Measurements from ENCODE around the gene SLC2A1. TPM values are rescaled to one million over a fixed set of nuclear protein-coding genes. Genes with fewer than 3 reads are reported as not detected.
A peak's percentile ranks its signal among the peaks of the same experiment; 100 is the strongest.
"Not testable (repeated sequence)": the region's sequence is repeated elsewhere in the genome, so short reads cannot be mapped to it uniquely, and the experiment has no call there.

The SLC2A1 gene
- total and polyA plus RNA-seq, 5 donors from 2014 or later = 22.0 to 60.2 (median 24.9) TPM

DNA sequence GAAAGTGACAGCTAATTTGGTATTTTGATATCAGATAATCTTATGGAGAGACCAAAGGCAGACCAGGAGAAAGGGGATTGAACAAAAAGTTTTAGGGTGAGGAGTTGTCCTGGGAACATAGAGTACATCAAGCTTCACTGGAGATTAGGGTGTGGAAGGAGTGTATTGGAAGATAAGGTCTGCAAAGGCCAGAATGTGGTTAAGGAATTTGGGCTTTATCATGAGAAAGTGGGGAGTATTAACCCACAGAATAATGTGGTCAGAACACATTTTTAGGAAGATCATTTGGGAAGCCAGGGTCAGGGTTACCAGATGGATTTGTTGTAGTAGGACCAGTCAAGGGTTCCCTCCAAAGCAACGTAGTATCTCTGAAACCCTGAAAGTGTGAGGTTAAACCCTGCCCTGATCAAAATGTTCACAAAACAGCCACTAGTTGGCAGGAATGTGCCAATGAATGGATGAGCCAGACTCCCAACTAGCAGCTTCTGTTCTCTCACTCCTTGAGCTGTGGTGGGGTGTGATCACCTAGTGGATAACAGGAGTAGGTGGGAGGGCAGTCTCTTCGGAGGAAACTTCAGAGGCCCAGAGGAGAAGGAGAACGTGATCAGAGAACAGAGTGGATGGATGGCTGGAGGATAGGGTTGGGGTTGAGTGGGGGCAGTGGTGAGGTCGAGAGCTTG is 35.8 kb downstream of the SLC2A1 start:
- Mint-ChIP-seq H3K4me3 (peak overlapping the region; percentile 89 to 95 (median 94)), H3K36me3 (peaks cover 14% of the 10 kb centered on the region), H3K27me3 (no peaks in the 10 kb centered on the region), H3K4me1 (peaks cover 10 to 34% (median 22%) of the 10 kb centered on the region in 4 donors), H3K9me3 (no peaks in the 10 kb centered on the region), H3K27ac (peak overlapping the region; percentile 87 to 97 (median 91))
- Histone ChIP-seq H3K27me3 (ENCODE audit: control insufficient read depth, insufficient read depth, low read length) (no peaks in the 10 kb centered on the region), H3K4me3 (ENCODE audit: low read depth, low read length) (peak overlapping the region; percentile 99), H3K4me1 (ENCODE audit: control insufficient read depth, insufficient read depth, low read length, poor library complexity, severe bottlenecking) (peaks cover 15% of the 10 kb centered on the region), H3K9me3 (ENCODE audit: control insufficient read depth in 2 of 2, low read length in 2 of 2) (no peaks in the 10 kb centered on the region), H3K36me3 (ENCODE audit: control insufficient read depth, insufficient read depth, low read length) (peaks cover 20% of the 10 kb centered on the region), H3K27ac (ENCODE audit: insufficient read depth, low read length, poor library complexity, severe bottlenecking) (peak overlapping the region; percentile 86)
- DNase-seq (peak; percentile 42 to 85 (median 69)), ATAC-seq (ENCODE audit: low read depth in 2 of 2) (peak; percentile 51 to 52)

DNA sequence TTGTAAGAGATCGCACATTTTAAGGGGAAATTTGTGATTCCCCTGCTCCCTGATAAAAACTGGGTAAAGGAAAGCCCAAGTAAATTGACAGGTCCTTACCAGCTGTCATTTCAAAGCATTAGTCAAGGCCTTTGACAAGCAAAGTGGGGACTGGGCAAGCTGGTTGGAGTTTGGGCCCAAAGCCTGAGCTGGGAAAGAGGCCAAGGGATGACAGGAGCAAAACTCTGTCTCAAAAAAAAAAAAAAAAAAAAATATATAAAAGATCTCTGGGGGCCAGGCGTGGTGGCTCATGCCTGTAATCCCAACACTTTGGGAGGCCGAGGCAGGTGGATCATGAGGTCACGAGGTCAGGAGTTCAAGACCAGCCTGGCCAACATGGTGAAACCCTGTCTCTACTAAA is 36.9 kb downstream of the SLC2A1 start:
- H3K9me3 ChIP-seq (ENCODE audit: control insufficient read depth in 2 of 2, low read length in 2 of 2) = no peaks in the 10 kb centered on the region
- ATAC-seq (ENCODE audit: low read depth in 2 of 2) (no peak), DNase-seq (no peak)
- no peaks in the 10 kb centered on the region for H3K27me3 ChIP-seq (ENCODE audit: control insufficient read depth, insufficient read depth, low read length)
- H3K27ac ChIP-seq (ENCODE audit: insufficient read depth, low read length, poor library complexity, severe bottlenecking) = no peak overlapping the region
- Mint-ChIP-seq H3K4me3 (no peak overlapping the region), H3K27ac (peak overlapping the region in 2 of 3 donors; percentile 32 to 46), H3K27me3 (no peaks in the 10 kb centered on the region), H3K4me1 (peaks cover 10 to 31% (median 21%) of the 10 kb centered on the region in 4 donors), H3K36me3 (peaks cover 3% of the 10 kb centered on the region), H3K9me3 (no peaks in the 10 kb centered on the region)
- H3K4me1 ChIP-seq (ENCODE audit: control insufficient read depth, insufficient read depth, low read length, poor library complexity, severe bottlenecking) = peaks cover 15% of the 10 kb centered on the region
- H3K36me3 ChIP-seq (ENCODE audit: control insufficient read depth, insufficient read depth, low read length) = peaks cover 10% of the 10 kb centered on the region
- H3K4me3 ChIP-seq (ENCODE audit: low read depth, low read length) = no peak overlapping the region

DNA sequence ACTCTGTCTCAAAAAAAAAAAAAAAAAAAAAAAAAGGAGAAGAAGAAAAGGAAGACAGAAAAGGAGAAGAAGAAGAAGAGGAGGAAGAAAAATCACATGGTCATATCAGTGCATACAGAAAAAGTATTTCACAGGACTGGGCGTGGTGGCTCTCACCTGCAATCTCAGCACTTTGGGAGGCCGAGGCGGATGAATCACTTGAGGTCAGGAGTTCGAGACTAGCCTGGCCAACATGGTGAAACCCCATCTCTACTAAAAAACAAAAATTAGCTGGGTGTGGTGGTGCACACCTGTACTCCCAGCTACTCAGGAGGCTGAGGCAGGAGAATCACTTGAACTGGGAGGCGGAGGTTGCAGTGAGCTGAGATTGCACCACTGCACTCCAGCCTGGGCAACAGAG is 39.0 kb downstream of the SLC2A1 start:
- not testable (repeated sequence) for H3K9me3 Mint-ChIP-seq

DNA sequence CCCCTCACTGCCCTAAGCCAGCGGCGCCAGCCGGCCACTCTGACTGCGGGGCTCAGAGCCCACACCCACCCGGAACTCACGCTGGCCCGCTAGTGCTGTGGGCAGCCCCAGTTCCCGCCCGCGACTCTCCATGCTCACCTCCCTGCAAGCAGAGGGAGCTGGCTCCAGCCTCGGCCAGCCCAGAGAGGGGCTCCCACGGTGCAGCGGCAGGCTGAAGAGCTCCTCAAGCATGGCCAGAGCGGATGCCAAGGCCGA is 41.5 kb downstream of the SLC2A1 start:
- Histone ChIP-seq H3K36me3 (ENCODE audit: control insufficient read depth, insufficient read depth, low read length) (no peaks in the 10 kb centered on the region), H3K4me3 (ENCODE audit: low read depth, low read length) (no peak overlapping the region), H3K9me3 (ENCODE audit: control insufficient read depth in 2 of 2, low read length in 2 of 2) (peaks cover 6 to 12% of the 10 kb centered on the region in 2 experiments), H3K27ac (ENCODE audit: insufficient read depth, low read length, poor library complexity, severe bottlenecking) (no peak overlapping the region), H3K27me3 (ENCODE audit: control insufficient read depth, insufficient read depth, low read length) (peaks cover 4% of the 10 kb centered on the region), H3K4me1 (ENCODE audit: control insufficient read depth, insufficient read depth, low read length, poor library complexity, severe bottlenecking) (no peaks in the 10 kb centered on the region)
- H3K4me3 Mint-ChIP-seq = no peak overlapping the region
- no peak overlapping the region for H3K27ac Mint-ChIP-seq
- H3K4me1 Mint-ChIP-seq = peaks cover 3 to 4% (median 4%) of the 10 kb centered on the region in 4 donors
- peaks cover 0 to 10% (median 0%) of the 10 kb centered on the region in 7 donors for H3K9me3 Mint-ChIP-seq
- H3K27me3 Mint-ChIP-seq = peaks cover 23% of the 10 kb centered on the region
- no peak for ATAC-seq (ENCODE audit: low read depth in 2 of 2)
- H3K36me3 Mint-ChIP-seq = no peaks in the 10 kb centered on the region
- DNase-seq = no peak

More for the DNA sequence above, 39.0 kb downstream of the SLC2A1 start:
- H3K9me3 ChIP-seq (ENCODE audit: control insufficient read depth in 2 of 2, low read length in 2 of 2); H3K36me3 Mint-ChIP-seq; H3K4me3 ChIP-seq (ENCODE audit: low read depth, low read length); H3K4me1 ChIP-seq (ENCODE audit: control insufficient read depth, insufficient read depth, low read length, poor library complexity, severe bottlenecking); ATAC-seq (ENCODE audit: low read depth in 2 of 2); DNase-seq; H3K27ac ChIP-seq (ENCODE audit: insufficient read depth, low read length, poor library complexity, severe bottlenecking); H3K27ac Mint-ChIP-seq; H3K36me3 ChIP-seq (ENCODE audit: control insufficient read depth, insufficient read depth, low read length); H3K27me3 ChIP-seq (ENCODE audit: control insufficient read depth, insufficient read depth, low read length): not testable (repeated sequence)
- Mint-ChIP-seq H3K27me3 (peaks cover 10% of the 10 kb centered on the region), H3K4me1 (peaks cover 5 to 19% (median 14%) of the 10 kb centered on the region in 4 donors), H3K4me3 (peak overlapping the region in 1 of 4 donors; percentile 64)

DNA sequence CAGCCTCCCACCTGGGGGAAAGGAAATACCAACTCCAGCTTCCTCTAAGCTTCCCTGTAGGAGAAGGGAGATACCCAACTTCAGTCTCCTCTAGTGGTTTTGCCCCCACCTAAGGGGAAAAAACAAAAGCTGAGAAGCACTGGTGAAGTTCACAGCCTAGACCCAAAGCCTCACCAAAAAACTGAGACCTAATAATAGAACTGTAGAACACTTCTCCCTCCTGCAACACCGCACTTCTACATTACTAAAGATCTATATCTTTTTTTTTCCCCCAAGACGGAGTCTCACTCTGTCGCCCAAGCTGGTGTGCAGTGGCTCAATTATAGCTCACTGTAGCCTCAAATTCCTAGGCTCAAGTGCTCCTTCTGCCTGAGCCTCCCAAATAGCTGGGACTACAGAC is 43.2 kb downstream of the SLC2A1 start:
- Mint-ChIP-seq H3K4me3 (no peak overlapping the region), H3K27ac (no peak overlapping the region), H3K9me3 (peaks cover 0 to 10% (median 0%) of the 10 kb centered on the region in 7 donors), H3K27me3 (peaks cover 24% of the 10 kb centered on the region), H3K4me1 (peaks cover 3 to 4% (median 4%) of the 10 kb centered on the region in 4 donors), H3K36me3 (no peaks in the 10 kb centered on the region)
- Histone ChIP-seq H3K4me1 (ENCODE audit: control insufficient read depth, insufficient read depth, low read length, poor library complexity, severe bottlenecking) (no peaks in the 10 kb centered on the region), H3K4me3 (ENCODE audit: low read depth, low read length) (no peak overlapping the region), H3K9me3 (ENCODE audit: control insufficient read depth in 2 of 2, low read length in 2 of 2) (peaks cover 6 to 12% of the 10 kb centered on the region in 2 experiments), H3K36me3 (ENCODE audit: control insufficient read depth, insufficient read depth, low read length) (no peaks in the 10 kb centered on the region), H3K27ac (ENCODE audit: insufficient read depth, low read length, poor library complexity, severe bottlenecking) (no peak overlapping the region), H3K27me3 (ENCODE audit: control insufficient read depth, insufficient read depth, low read length) (peaks cover 4% of the 10 kb centered on the region)
- no peak for DNase-seq
- no peak for ATAC-seq (ENCODE audit: low read depth in 2 of 2)

DNA sequence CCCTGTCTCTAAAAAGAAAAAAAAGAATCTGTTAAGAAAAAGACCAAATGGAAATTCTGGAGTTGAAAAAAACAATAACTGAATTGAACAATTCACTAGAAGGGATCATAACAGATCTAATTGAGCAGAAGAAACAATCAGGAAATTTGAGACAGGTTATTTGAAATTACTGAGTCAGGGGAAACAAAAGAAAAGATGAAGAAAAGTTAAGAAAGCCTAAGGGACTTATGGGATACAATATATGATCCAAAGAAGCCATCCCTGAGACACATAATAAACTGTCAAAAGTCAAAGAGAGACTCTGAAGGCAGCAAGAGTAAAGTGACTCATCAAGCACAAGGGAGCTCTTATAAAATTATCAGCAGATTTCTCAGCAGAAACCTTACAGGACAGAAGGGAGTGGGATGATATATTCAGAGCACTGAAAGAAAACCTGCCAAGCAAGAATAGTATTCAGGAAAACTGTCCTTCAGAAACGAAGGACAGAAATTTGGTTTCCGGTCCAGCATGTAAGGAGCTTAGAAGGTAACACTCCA is 44.5 kb downstream of the SLC2A1 start:
- H3K4me3 Mint-ChIP-seq = no peak overlapping the region
- Histone ChIP-seq H3K4me1 (ENCODE audit: control insufficient read depth, insufficient read depth, low read length, poor library complexity, severe bottlenecking) (no peaks in the 10 kb centered on the region), H3K27ac (ENCODE audit: insufficient read depth, low read length, poor library complexity, severe bottlenecking) (no peak overlapping the region), H3K27me3 (ENCODE audit: control insufficient read depth, insufficient read depth, low read length) (peaks cover 4% of the 10 kb centered on the region), H3K9me3 (ENCODE audit: control insufficient read depth in 2 of 2, low read length in 2 of 2) (peaks cover 6 to 12% of the 10 kb centered on the region in 2 experiments), H3K4me3 (ENCODE audit: low read depth, low read length) (no peak overlapping the region), H3K36me3 (ENCODE audit: control insufficient read depth, insufficient read depth, low read length) (no peaks in the 10 kb centered on the region)
- H3K27ac Mint-ChIP-seq = peak overlapping the region in 1 of 3 donors; percentile 95
- H3K36me3 Mint-ChIP-seq = no peaks in the 10 kb centered on the region
- no peak for ATAC-seq (ENCODE audit: low read depth in 2 of 2)
- no peak for DNase-seq
- H3K9me3 Mint-ChIP-seq = peaks cover 0 to 10% (median 0%) of the 10 kb centered on the region in 7 donors
- H3K4me1 Mint-ChIP-seq = peaks cover 3 to 4% (median 4%) of the 10 kb centered on the region in 4 donors
- peaks cover 24% of the 10 kb centered on the region for H3K27me3 Mint-ChIP-seq

DNA sequence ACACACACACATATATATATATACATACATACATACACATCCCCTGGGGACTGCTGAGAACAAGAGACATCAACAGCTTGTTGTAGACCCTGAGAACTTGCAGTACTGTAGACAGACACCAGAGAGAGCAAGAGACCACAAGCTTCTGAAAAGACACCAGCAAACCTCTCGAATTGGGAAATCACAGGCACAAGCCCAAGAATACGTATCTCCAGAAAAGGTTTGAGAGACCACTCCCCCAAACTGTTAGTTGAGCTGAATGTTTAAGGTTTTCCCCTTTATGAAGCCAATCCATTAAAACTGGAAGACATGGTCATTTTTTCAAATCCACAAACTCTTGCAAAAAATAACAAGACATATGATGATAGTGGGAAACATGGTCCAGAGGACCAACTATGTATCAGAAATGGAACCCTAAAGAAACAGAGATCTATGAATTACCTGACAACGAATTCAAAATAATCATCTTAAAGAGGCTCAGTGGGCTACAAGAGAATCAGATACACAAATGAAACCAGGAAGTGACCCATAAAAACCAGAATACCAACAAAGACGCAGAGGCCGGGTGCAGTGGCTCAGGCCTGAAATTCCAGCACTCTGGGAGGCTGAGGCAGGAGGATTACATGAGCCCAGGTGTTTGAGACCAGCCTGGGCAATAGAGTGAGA is 45.1 kb downstream of the SLC2A1 start:
- peaks cover 24% of the 10 kb centered on the region for H3K27me3 Mint-ChIP-seq
- peaks cover 0 to 10% (median 0%) of the 10 kb centered on the region in 7 donors for H3K9me3 Mint-ChIP-seq
- Histone ChIP-seq H3K4me3 (ENCODE audit: low read depth, low read length) (no peak overlapping the region), H3K36me3 (ENCODE audit: control insufficient read depth, insufficient read depth, low read length) (no peaks in the 10 kb centered on the region), H3K27me3 (ENCODE audit: control insufficient read depth, insufficient read depth, low read length) (peaks cover 4% of the 10 kb centered on the region), H3K4me1 (ENCODE audit: control insufficient read depth, insufficient read depth, low read length, poor library complexity, severe bottlenecking) (no peaks in the 10 kb centered on the region), H3K27ac (ENCODE audit: insufficient read depth, low read length, poor library complexity, severe bottlenecking) (no peak overlapping the region), H3K9me3 (ENCODE audit: control insufficient read depth in 2 of 2, low read length in 2 of 2) (peaks cover 6 to 12% of the 10 kb centered on the region in 2 experiments)
- H3K27ac Mint-ChIP-seq = peak overlapping the region in 1 of 3 donors; percentile 95
- DNase-seq (peak; percentile 57 to 85 (median 76)), ATAC-seq (ENCODE audit: low read depth in 2 of 2) (peak; percentile 77 to 87)
- no peaks in the 10 kb centered on the region for H3K36me3 Mint-ChIP-seq
- peak overlapping the region in 1 of 4 donors; percentile 10 for H3K4me3 Mint-ChIP-seq
- H3K4me1 Mint-ChIP-seq = peaks cover 3 to 4% (median 4%) of the 10 kb centered on the region in 4 donors
